Fibroblast of peridontal ligament (primary cell): ENCODE data around the gene NAV3.
A peak's percentile ranks its signal among the peaks of the same experiment; 100 is the strongest.
"Not testable (repeated sequence)": the region's sequence is repeated elsewhere in the genome, so short reads cannot be mapped to it uniquely, and the experiment has no call there.

Experiments used
- DNase-seq: peaks from one replicate; pipeline ENCODE4 v3.0.0-alpha.2; 2010; ENCODE audit errors: extremely low read depth

NAV3 gene

GRCh38 chr12:78050790-78051189 lies 220.1 kb downstream of the NAV3 start:
- peak; percentile 21 for DNase-seq

DNA sequence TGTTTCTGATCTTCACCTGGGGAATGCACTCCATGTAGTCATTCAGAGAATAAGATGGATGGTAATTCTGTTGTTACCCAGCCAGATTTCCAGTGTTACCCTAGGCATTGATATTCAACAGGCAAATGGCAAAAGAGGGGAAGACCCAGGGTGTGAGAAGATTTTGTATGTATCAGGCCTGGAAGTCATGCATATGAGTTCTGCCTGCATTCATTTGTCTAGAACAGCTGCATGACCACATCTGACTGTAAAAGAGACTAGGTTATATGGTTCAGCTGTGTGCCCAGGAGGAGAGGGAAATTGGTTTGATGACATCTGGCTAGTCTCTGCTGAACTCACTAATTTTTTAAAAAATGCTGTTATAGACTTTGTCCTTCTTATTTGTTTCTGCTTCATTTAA lies 224.9 kb downstream of the NAV3 start:
- DNase-seq, result no peak

DNA sequence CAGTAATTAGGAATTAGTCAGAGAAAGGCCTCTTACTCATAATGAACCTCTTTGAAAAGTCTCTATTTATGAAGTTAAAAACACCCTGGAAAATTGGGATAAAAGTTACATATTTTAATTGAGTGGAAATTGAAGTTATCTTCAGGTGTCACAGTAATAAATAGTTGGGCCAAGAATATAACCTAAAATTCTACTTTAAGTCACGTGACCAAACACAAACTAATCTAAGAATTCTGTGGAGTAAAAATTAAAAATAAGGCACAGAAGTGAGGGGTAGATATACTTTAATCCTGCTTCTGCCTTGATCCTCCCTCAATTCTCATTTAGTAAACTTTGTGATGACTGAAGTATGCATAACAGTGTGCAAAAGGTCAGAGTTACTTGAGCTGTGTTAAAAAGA lies 226.4 kb downstream of the NAV3 start:
- DNase-seq, result no peak

- no peak for DNase-seq
Measured at GRCh38 chr12:78060186-78060585, 229.5 kb downstream of the NAV3 start.

DNA sequence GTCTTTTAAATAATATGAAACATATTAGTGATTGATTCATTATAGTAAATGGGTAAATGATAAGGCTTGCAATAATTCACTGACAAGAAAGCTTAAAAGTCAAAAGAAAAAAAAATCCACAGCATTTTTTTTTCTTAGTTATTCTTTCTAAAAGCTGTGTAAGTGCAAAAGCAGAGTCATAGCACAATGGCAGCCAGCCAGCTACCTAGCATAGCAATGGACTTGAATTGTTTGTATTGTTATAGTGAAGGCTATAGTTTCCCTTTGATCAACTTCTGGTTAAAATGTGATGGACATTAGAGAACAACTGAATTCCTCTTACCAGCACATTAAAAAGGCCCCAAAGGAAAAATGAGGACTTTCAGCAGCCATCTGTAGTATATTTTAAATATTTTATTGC lies 232.1 kb downstream of the NAV3 start:
- peak; percentile 82 for DNase-seq

DNA sequence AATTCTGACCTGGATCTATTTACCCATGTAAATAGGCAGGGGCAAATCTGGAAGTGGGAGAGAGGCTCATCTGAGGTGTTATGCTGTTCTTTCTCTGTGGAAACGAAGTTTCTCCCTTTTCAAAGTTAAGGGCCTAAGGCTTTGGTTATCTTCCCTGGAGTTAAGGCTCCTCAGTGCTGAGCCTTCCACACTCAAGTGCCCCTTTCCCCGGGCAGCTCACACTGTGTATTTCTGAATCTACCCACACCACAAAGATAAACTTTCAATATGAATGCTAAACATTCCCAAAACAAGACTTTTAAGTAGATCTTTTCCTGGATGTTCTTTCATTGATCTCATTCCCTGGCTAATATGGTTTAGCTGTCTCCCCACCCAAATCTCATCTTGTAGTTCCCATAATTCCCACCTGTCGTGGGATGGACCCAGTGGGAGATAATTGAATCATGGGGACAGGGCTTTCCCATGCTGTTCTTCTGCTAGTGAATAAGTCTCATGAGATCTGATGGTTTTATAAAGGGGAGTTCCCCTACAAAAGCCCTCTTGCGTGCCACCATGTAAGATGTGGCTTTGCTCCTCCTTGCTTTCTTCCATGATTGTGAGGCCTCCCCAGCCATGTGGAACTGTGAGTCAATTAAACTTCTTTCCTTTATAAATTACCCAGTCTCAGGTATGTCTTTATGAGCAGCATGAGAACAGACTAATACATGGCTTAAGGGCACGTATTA lies 251.1 kb downstream of the NAV3 start:
- DNase-seq, result no peak

DNA sequence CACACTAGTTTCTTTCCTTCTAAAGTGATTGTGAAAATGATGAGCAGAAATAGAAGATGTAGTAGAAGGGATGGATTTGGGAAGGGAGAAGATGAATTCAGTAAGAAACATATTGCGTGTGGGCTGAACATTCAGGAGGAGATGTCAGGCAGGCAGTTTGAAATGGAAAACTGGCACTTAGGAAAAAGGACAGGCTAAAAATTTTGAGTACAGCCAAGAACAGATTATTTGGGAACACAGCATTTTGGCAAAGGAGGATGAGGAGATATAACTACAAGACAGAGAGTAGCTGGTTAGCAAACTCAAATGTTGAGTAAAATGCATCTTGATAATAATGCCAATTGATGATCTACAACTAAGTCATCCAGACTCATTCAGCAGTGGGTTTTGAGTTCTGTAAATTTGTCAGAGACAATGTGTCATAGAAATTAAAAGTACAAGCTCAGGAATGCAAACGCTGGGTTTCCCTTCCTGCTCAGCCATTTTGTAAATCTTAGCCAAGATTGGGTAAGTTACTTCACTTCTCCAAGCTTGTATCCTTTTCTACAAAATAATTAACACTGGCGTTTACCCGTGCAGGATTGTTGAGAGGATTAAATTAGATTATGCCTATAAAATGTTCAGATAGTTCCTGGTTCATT lies 255.0 kb downstream of the NAV3 start:
- peak; percentile 49 for DNase-seq

DNA sequence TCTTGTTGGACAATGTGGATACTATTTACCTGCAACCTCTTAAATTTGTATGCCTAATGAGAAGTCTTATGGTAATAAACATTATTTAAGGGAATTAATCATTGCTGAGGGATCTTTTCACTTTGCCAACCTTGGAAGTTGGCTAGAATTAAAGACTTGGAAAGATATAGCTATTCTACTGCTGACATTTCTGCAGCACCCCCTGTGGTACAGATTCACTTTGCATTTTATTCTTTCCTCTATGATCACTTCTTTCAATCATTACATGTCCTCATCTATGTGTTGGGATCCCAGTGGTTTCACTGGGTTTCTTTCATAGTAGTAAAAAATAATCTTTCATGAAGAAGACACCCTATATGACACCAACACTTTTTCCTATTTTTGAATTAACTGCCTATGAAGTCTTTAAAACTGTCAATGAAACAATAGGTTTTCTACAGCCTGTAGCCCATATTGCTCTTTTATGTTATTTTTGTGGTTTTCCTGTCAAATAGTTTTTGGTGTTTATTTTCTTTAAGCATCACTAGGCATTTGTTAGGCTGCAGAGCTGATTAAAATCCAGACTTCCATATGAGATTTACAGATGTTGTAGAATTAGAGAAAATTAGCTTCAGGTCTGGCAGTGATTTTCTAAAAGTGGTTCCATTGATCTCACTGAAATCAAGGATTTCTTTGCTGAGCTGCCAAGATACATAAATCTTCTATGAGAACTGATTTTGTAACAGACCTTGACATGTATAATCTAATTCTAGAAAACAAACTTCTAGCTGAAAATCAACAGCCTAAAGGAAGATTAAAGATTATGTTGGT lies 256.1 kb downstream of the NAV3 start:
- DNase-seq, result peak; percentile 48

GRCh38 chr12:78087363-78087675 lies 256.6 kb downstream of the NAV3 start:
- peak; percentile 55 for DNase-seq

DNA sequence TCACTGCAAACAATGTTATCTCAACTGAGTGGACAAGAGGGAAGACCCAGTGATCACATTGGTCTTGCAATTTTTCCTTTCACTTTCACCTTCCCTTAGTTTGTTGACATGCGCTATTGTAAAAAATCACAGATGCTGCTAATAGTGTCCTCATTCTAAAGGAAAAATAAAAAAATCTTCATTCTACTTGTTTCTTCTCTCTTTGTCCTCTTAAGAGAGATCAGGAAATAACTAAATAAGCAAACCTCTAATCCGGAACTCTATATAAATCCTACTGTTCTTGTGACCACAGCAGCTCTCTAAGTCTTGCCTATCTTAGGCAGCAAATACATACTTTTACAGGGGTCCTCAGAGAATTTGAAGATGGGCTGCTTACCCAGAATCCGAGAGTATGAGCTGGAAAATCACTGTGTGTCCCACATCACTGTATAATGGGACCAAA lies 257.7 kb downstream of the NAV3 start:
- peak; percentile 59 for DNase-seq

- no peak for DNase-seq
Measured at GRCh38 chr12:78090266-78090665, 259.6 kb downstream of the NAV3 start.

GRCh38 chr12:78095623-78096022 lies 264.9 kb downstream of the NAV3 start:
- no peak for DNase-seq

GRCh38 chr12:78096909-78097597 lies 266.4 kb downstream of the NAV3 start:
- DNase-seq, result peak; percentile 82

DNA sequence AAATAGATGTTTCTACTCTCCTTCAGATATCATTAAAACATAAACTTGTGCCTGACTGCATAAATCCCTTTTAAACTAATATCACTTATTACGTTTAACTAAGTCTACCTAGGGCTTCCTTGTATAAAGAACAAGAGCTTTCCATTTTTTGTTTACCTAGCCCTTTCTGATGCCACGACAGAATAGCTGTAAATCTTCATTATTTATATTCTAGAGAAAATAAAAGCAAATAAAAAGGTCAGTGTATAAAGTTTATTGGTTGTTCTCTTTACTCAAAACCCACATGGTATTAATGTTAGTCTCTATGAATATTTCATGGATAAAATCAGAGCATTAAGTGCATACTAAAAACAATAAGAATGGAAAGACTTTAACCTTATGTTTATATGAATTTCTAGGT lies 269.1 kb downstream of the NAV3 start:
- no peak for DNase-seq

DNA sequence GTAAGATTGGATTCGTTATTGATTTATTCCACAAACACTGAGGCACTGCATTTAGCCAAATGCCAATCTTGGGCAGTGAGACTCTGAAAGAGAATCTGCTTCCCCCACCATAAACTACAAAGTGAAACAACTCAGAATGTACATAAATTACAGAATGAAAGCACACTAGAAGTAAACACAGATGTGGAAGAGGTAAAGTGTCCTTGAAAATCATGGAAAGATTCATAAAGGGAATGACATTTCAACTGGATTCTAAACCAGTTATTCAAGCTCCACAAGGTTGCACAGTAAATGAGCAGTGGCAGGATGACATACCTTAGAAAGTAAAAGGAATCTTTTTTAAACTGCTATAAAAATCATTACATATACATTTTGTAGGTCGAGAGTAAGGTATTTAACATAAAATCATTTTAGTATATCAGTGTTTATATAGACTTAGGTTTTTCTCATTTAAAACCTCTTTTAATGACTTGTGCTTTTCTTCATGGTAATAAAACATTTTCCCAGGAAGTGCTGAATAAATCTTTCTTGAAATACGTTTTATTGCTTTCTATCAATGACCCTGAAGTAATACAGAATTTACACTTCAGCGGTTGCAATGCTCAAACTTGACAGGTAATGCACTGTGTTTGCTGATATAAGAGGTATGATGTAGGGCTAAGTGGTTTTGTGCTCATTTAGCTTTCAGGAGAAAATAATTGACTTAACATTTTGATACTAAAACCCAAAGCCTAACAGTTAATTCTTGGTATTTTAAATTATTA lies 270.6 kb downstream of the NAV3 start:
- DNase-seq, result no peak

GRCh38 chr12:78101946-78102635 lies 271.4 kb downstream of the NAV3 start:
- DNase-seq, result peak; percentile 49

DNA sequence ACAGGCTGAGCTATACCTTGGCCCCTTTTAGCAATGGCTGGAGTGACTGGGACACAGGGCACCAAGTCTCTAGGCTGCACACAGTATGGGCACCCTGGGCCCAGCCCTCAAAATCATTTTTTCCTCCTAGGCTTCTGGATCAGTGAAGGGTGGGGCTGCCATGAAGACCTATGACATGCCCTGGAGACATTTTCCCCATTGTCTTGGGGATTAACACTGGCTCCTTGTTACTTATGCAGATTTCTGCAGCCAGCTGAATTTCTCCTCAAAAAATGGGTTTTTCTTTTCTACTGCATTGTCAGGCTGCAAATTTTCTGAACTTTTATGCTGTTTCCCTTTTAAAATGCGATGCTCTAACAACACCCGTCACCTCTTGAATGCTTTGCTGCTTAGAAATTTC lies 272.1 kb downstream of the NAV3 start:
- DNase-seq, result not testable (repeated sequence)

GRCh38 chr12:78115889-78116288 lies 285.2 kb downstream of the NAV3 start:
- DNase-seq, result peak; percentile 24

GRCh38 chr12:78118036-78118435 lies 287.3 kb downstream of the NAV3 start:
- no peak for DNase-seq

GRCh38 chr12:78118486-78118885 lies 287.8 kb downstream of the NAV3 start:
- peak; percentile 37 for DNase-seq

- no peak for DNase-seq
Measured at GRCh38 chr12:78119351-78119918, 288.7 kb downstream of the NAV3 start.
